ENCODE results near the gene GRM4.

DNA sequence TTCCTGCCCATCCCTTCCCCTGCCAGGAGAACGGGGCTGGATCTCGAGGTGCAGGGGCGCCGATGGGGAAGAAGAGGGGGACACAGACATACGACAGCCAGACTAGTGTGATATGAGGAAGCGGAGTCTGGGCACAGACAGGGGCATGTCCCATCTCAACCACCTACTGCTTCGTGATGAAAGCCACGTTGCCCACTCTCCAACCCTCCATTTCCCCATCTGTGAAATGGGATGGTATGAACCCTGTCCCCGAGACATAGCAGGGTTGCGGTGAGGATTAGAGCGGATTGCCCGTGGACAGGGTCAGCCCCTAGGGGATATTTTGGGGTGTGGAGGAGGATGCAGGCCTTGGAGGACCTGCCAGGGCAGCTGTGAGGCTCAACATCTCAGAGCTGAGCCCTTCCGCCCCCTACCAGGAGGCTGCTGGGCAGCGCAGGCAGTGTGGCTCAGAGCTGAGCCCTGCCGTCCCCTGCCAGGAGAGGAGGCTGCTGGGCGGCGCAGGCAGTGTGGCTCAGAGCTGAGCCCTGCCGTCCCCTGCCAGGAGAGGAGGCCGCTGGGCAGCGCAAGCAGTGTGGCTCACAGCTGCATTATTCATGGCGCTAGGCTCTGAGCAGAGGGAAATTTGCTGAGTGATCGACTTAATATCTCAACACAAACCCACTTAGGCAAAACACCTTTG lies 71.7 kb downstream of the GRM4 start:
- TF ChIP-seq, protein P1, sequence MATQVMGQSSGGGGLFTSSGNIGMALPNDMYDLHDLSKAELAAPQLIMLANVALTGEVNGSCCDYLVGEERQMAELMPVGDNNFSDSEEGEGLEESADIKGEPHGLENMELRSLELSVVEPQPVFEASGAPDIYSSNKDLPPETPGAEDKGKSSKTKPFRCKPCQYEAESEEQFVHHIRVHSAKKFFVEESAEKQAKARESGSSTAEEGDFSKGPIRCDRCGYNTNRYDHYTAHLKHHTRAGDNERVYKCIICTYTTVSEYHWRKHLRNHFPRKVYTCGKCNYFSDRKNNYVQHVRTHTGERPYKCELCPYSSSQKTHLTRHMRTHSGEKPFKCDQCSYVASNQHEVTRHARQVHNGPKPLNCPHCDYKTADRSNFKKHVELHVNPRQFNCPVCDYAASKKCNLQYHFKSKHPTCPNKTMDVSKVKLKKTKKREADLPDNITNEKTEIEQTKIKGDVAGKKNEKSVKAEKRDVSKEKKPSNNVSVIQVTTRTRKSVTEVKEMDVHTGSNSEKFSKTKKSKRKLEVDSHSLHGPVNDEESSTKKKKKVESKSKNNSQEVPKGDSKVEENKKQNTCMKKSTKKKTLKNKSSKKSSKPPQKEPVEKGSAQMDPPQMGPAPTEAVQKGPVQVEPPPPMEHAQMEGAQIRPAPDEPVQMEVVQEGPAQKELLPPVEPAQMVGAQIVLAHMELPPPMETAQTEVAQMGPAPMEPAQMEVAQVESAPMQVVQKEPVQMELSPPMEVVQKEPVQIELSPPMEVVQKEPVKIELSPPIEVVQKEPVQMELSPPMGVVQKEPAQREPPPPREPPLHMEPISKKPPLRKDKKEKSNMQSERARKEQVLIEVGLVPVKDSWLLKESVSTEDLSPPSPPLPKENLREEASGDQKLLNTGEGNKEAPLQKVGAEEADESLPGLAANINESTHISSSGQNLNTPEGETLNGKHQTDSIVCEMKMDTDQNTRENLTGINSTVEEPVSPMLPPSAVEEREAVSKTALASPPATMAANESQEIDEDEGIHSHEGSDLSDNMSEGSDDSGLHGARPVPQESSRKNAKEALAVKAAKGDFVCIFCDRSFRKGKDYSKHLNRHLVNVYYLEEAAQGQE (IDR thresholded peaks at IDR 0.05; ENCODE audit: low read depth) = no peak
- TF ChIP-seq, protein P2, sequence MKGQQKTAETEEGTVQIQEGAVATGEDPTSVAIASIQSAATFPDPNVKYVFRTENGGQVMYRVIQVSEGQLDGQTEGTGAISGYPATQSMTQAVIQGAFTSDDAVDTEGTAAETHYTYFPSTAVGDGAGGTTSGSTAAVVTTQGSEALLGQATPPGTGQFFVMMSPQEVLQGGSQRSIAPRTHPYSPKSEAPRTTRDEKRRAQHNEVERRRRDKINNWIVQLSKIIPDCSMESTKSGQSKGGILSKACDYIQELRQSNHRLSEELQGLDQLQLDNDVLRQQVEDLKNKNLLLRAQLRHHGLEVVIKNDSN (IDR thresholded peaks at IDR 0.05) = no peak
- TF ChIP-seq MAX (IDR thresholded peaks at IDR 0.05) = no peak
- no peak for TF ChIP-seq CREB1 (IDR thresholded peaks at IDR 0.05; ENCODE audit: low read depth)
- TF ChIP-seq TAF1 (IDR thresholded peaks at IDR 0.05; ENCODE audit: low read depth) = no peak
- TF ChIP-seq EP300 (IDR thresholded peaks at IDR 0.05; ENCODE audit: borderline replicate concordance) = no peak
- no peak for TF ChIP-seq YY1 (IDR thresholded peaks at IDR 0.05; ENCODE audit: low read depth)
- no peak; the same call in 1 of the 2 replicates for TF ChIP-seq RAD21 (IDR thresholded peaks at IDR 0.05; ENCODE audit: low read depth)
- no peak for TF ChIP-seq TCF12 (IDR thresholded peaks at IDR 0.05; ENCODE audit: low read depth)
- no peak for TF ChIP-seq CEBPB (IDR thresholded peaks at IDR 0.05)
